ENCODE data around the gene LTA4H.

The LTA4H gene

DNA sequence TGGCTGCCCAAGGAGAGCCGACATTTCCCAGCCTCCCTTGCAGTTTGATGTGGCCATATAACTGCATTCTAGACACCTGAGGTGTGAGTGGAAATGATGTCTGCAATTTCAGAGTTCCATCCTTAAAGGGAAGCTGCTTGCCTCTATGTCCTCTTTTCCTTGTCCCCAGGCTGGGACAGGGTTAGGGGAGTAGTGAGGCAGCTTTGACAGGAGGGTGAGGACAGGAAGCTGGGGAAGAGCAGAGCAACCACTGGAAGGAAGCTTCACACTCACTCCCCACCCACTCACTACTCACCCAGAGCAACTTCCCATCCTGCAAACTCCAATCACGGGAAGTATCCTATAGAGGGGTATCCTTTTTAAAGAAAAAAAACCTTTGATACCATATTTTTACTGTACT, 28.9 kb upstream of the LTA4H start:
- no peak for ATAC-seq
- TF ChIP-seq, protein P1, sequence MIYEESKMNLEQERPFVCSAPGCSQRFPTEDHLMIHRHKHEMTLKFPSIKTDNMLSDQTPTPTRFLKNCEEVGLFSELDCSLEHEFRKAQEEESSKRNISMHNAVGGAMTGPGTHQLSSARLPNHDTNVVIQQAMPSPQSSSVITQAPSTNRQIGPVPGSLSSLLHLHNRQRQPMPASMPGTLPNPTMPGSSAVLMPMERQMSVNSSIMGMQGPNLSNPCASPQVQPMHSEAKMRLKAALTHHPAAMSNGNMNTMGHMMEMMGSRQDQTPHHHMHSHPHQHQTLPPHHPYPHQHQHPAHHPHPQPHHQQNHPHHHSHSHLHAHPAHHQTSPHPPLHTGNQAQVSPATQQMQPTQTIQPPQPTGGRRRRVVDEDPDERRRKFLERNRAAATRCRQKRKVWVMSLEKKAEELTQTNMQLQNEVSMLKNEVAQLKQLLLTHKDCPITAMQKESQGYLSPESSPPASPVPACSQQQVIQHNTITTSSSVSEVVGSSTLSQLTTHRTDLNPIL (CRISPR knock-in tag; IDR thresholded peaks at IDR 0.05; ENCODE audit: low read depth), result no peak
- TF ChIP-seq, protein P2, sequence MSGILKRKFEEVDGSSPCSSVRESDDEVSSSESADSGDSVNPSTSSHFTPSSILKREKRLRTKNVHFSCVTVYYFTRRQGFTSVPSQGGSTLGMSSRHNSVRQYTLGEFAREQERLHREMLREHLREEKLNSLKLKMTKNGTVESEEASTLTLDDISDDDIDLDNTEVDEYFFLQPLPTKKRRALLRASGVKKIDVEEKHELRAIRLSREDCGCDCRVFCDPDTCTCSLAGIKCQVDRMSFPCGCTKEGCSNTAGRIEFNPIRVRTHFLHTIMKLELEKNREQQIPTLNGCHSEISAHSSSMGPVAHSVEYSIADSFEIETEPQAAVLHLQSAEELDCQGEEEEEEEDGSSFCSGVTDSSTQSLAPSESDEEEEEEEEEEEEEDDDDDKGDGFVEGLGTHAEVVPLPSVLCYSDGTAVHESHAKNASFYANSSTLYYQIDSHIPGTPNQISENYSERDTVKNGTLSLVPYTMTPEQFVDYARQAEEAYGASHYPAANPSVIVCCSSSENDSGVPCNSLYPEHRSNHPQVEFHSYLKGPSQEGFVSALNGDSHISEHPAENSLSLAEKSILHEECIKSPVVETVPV (CRISPR knock-in tag; IDR thresholded peaks at IDR 0.05), result no peak
- TF ChIP-seq PPARA (CRISPR knock-in tag; IDR thresholded peaks at IDR 0.05; ENCODE audit: borderline replicate concordance) (no peak), RARB (CRISPR knock-in tag; IDR thresholded peaks at IDR 0.05) (no peak), CSDC2 (CRISPR knock-in tag; IDR thresholded peaks at IDR 0.05) (no peak), TCF4 (CRISPR knock-in tag; IDR thresholded peaks at IDR 0.05; ENCODE audit: borderline replicate concordance) (no peak), ESRRG (CRISPR knock-in tag; IDR thresholded peaks at IDR 0.05) (no peak), ISL1 (CRISPR knock-in tag; IDR thresholded peaks at IDR 0.05) (no peak), ZC3H10 (CRISPR knock-in tag; IDR thresholded peaks at IDR 0.05) (no peak), ZFP3 (CRISPR knock-in tag; IDR thresholded peaks at IDR 0.05) (no peak), ZNF565 (CRISPR knock-in tag; conservative IDR thresholded peaks at IDR 0.05; ENCODE audit: low read depth) (no peak), ZNF8 (CRISPR knock-in tag; IDR thresholded peaks at IDR 0.05) (no peak), GLIS3 (CRISPR knock-in tag; IDR thresholded peaks at IDR 0.05) (no peak), OSR1 (CRISPR knock-in tag; IDR thresholded peaks at IDR 0.05) (no peak), SNAI2 (CRISPR knock-in tag; IDR thresholded peaks at IDR 0.05) (no peak)
- TF ChIP-seq, protein P3, sequence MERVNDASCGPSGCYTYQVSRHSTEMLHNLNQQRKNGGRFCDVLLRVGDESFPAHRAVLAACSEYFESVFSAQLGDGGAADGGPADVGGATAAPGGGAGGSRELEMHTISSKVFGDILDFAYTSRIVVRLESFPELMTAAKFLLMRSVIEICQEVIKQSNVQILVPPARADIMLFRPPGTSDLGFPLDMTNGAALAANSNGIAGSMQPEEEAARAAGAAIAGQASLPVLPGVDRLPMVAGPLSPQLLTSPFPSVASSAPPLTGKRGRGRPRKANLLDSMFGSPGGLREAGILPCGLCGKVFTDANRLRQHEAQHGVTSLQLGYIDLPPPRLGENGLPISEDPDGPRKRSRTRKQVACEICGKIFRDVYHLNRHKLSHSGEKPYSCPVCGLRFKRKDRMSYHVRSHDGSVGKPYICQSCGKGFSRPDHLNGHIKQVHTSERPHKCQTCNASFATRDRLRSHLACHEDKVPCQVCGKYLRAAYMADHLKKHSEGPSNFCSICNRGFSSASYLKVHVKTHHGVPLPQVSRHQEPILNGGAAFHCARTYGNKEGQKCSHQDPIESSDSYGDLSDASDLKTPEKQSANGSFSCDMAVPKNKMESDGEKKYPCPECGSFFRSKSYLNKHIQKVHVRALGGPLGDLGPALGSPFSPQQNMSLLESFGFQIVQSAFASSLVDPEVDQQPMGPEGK (CRISPR knock-in tag; IDR thresholded peaks at IDR 0.05; ENCODE audit: borderline replicate concordance), result no peak
- TF ChIP-seq, protein P4, sequence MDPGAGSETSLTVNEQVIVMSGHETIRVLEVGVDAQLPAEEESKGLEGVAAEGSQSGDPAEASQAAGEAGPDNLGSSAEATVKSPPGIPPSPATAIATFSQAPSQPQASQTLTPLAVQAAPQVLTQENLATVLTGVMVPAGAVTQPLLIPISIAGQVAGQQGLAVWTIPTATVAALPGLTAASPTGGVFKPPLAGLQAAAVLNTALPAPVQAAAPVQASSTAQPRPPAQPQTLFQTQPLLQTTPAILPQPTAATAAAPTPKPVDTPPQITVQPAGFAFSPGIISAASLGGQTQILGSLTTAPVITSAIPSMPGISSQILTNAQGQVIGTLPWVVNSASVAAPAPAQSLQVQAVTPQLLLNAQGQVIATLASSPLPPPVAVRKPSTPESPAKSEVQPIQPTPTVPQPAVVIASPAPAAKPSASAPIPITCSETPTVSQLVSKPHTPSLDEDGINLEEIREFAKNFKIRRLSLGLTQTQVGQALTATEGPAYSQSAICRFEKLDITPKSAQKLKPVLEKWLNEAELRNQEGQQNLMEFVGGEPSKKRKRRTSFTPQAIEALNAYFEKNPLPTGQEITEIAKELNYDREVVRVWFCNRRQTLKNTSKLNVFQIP (CRISPR knock-in tag; IDR thresholded peaks at IDR 0.05; ENCODE audit: borderline replicate concordance, low read depth), result no peak
- TF ChIP-seq, protein P5, sequence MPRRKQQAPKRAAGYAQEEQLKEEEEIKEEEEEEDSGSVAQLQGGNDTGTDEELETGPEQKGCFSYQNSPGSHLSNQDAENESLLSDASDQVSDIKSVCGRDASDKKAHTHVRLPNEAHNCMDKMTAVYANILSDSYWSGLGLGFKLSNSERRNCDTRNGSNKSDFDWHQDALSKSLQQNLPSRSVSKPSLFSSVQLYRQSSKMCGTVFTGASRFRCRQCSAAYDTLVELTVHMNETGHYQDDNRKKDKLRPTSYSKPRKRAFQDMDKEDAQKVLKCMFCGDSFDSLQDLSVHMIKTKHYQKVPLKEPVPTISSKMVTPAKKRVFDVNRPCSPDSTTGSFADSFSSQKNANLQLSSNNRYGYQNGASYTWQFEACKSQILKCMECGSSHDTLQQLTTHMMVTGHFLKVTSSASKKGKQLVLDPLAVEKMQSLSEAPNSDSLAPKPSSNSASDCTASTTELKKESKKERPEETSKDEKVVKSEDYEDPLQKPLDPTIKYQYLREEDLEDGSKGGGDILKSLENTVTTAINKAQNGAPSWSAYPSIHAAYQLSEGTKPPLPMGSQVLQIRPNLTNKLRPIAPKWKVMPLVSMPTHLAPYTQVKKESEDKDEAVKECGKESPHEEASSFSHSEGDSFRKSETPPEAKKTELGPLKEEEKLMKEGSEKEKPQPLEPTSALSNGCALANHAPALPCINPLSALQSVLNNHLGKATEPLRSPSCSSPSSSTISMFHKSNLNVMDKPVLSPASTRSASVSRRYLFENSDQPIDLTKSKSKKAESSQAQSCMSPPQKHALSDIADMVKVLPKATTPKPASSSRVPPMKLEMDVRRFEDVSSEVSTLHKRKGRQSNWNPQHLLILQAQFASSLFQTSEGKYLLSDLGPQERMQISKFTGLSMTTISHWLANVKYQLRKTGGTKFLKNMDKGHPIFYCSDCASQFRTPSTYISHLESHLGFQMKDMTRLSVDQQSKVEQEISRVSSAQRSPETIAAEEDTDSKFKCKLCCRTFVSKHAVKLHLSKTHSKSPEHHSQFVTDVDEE (CRISPR knock-in tag; IDR thresholded peaks at IDR 0.05), result no peak

DNA sequence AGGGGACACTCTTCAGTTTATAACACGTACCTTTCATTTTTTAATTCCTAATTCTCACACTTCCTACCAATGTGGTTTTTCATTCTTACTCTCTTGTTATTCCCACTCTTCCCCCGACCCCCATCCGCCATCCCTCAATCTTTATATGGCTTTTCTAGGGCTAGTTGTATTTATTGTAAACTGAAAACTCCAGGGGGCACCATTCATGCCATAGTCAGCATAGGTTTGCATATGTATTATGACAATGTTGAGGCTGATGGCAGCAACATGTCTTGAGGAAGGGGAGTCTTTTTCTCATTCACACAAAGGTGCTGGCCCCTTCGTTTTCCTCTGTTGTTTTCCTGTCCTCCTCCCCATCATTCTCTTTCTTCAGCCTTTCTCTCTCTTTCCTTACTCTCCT, 27.7 kb upstream of the LTA4H start:
- TF ChIP-seq PPARA (CRISPR knock-in tag; IDR thresholded peaks at IDR 0.05; ENCODE audit: borderline replicate concordance) (no peak), ZNF8 (CRISPR knock-in tag; IDR thresholded peaks at IDR 0.05) (no peak), ZFP3 (CRISPR knock-in tag; IDR thresholded peaks at IDR 0.05) (no peak), RARB (CRISPR knock-in tag; IDR thresholded peaks at IDR 0.05) (no peak), GLIS3 (CRISPR knock-in tag; IDR thresholded peaks at IDR 0.05) (no peak), ISL1 (CRISPR knock-in tag; IDR thresholded peaks at IDR 0.05) (no peak), ZNF70 (CRISPR knock-in tag; IDR thresholded peaks at IDR 0.05) (no peak), ZFP30 (CRISPR knock-in tag; IDR thresholded peaks at IDR 0.05) (no peak), BACH2 (CRISPR knock-in tag; IDR thresholded peaks at IDR 0.05; ENCODE audit: borderline replicate concordance) (no peak), ZC3H10 (CRISPR knock-in tag; IDR thresholded peaks at IDR 0.05) (no peak)
- TF ChIP-seq, protein P4 (CRISPR knock-in tag; IDR thresholded peaks at IDR 0.05; ENCODE audit: borderline replicate concordance, low read depth), result no peak
- TF ChIP-seq, protein P5 (CRISPR knock-in tag; IDR thresholded peaks at IDR 0.05), result no peak
- TF ChIP-seq, protein P3 (CRISPR knock-in tag; IDR thresholded peaks at IDR 0.05; ENCODE audit: borderline replicate concordance), result no peak
- TF ChIP-seq, protein P2 (CRISPR knock-in tag; IDR thresholded peaks at IDR 0.05), result no peak
- peak; percentile 58 for ATAC-seq
